ENCODE data around the gene STXBP1. TPM values are rescaled to one million over a fixed set of nuclear protein-coding genes. Genes with fewer than 3 reads are reported as not detected.
"Not testable (repeated sequence)": the region's sequence is repeated elsewhere in the genome, so short reads cannot be mapped to it uniquely, and the experiment has no call there.

Gene STXBP1
- total RNA-seq, 2 experiments from 2014 or later = 1.9 to 3.4 TPM

DNA sequence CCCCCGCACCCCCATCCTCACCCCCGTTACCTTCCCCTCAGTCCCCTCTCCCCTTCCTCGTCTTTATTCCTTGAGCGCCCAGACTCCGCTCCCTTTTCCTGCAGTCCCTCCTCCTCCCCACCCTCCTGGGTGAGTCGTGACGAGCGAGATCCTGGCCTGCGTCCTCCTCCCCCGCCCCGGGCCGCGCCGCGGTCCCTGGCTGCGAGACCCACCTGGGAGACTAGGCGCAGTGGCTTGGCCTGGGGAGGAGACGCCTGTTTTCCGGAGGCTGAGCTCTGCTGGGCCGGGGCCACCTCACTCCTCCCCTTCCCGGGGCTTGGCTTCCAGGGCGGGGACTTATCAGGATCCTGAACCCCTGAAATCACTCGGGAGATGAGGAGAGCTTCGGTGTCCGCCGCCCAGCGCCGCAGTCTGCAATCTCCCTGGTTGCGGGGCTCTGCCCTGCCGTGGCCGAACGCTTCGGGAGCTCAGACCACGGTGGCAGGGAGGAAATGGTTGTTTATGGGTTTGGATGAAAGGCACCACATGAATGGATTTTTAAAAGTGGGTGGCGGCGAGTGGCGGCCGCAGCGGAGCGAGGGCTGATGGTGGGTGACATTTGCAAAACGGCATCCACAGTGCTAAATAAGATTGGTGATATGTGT is 984 bp downstream of the STXBP1 start:
- Histone ChIP-seq H3K27ac (ENCODE audit: low read depth in 1 of 2, low read length in 2 of 2) (no peak overlapping the region), H3K9me3 (ENCODE audit: control insufficient read depth in 1 of 2, insufficient read depth in 1 of 2, low read length in 2 of 2) (no peaks in the 10 kb centered on the region), H3K27me3 (ENCODE audit: control insufficient read depth in 1 of 2, insufficient read depth in 2 of 2, low read length in 2 of 2) (peaks cover 0 to 8% of the 10 kb centered on the region in 2 experiments), H3K4me3 (ENCODE audit: low read length) (peak overlapping the region; percentile 57), H3K4me1 (ENCODE audit: insufficient read depth, low read length) (peaks cover 29% of the 10 kb centered on the region), H3K36me3 (ENCODE audit: insufficient read depth, low read length) (no peaks in the 10 kb centered on the region)
- H3K36me3 Mint-ChIP-seq (ENCODE audit: low read depth) = peaks cover 6% of the 10 kb centered on the region
- ChIA-PET CTCF (no interaction called here), POLR2A (no interaction called here)
- intact Hi-C loops (cut with DNase I, micrococcal nuclease) = loop anchor here (5.0 to 10.0 kb wide), 4 partner anchors 102 to 304 kb away; partner anchors contain the start of genes PTRH1 (in 2 of the 2), TTC16 (in 2 of the 2) and ST6GALNAC4 (in 1 of the 2)
- no peak for TF ChIP-seq CTCF (IDR thresholded peaks at IDR 0.05)
- DNase-seq (peak; percentile 6 to 59 (median 20)), ATAC-seq (ENCODE audit: poor library complexity) (peak; percentile 13)
- no peaks in the 10 kb centered on the region for H3K9me3 Mint-ChIP-seq
- H3K27me3 Mint-ChIP-seq = peaks cover 41% of the 10 kb centered on the region
- peaks cover 26% of the 10 kb centered on the region for H3K4me1 Mint-ChIP-seq (ENCODE audit: low read depth)
- H3K27ac Mint-ChIP-seq = no peak overlapping the region
- peak overlapping the region; percentile 86 for H3K4me3 Mint-ChIP-seq

DNA sequence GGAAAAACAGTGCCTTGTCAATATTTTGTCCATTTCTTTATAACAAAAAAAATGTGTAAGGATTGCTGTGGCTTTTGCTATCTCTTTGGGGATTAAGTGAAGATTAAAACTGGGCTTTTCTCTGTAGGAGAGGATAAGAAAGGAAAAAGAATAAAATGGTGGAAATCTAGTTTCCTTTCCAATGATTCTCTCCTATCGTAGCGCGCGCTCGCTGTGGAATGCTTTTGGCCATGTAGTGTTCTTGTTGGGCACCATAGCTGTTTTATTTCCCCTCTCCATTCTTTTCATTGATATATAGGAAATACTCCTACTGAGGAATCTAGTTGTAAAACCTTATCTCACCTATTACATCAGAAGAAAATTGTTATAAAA is 1.5 kb downstream of the STXBP1 start:
- H3K36me3 Mint-ChIP-seq (ENCODE audit: low read depth) = peaks cover 6% of the 10 kb centered on the region
- DNase-seq (no peak), ATAC-seq (ENCODE audit: poor library complexity) (no peak)
- H3K4me1 ChIP-seq (ENCODE audit: insufficient read depth, low read length) = peaks cover 24% of the 10 kb centered on the region
- intact Hi-C loops (cut with DNase I, micrococcal nuclease) = loop anchor here (5.0 to 10.0 kb wide), 4 partner anchors 101 to 304 kb away; partner anchors contain the start of genes PTRH1 (in 2 of the 2), TTC16 (in 2 of the 2) and ST6GALNAC4 (in 1 of the 2)
- peaks cover 0 to 8% of the 10 kb centered on the region in 2 experiments for H3K27me3 ChIP-seq (ENCODE audit: control insufficient read depth in 1 of 2, insufficient read depth in 2 of 2, low read length in 2 of 2)
- H3K4me3 ChIP-seq (ENCODE audit: low read length) = peak overlapping the region; percentile 57
- CTCF ChIA-PET = no interaction called here
- no peaks in the 10 kb centered on the region for H3K9me3 ChIP-seq (ENCODE audit: control insufficient read depth in 1 of 2, insufficient read depth in 1 of 2, low read length in 2 of 2)
- no peaks in the 10 kb centered on the region for H3K36me3 ChIP-seq (ENCODE audit: insufficient read depth, low read length)
- TF ChIP-seq CTCF (IDR thresholded peaks at IDR 0.05) = no peak
- H3K9me3 Mint-ChIP-seq = no peaks in the 10 kb centered on the region
- H3K27ac ChIP-seq (ENCODE audit: low read depth in 1 of 2, low read length in 2 of 2) = no peak overlapping the region
- POLR2A ChIA-PET = no interaction called here
- H3K4me1 Mint-ChIP-seq (ENCODE audit: low read depth) = peaks cover 21% of the 10 kb centered on the region
- H3K4me3 Mint-ChIP-seq = peak overlapping the region; percentile 86
- H3K27ac Mint-ChIP-seq = no peak overlapping the region
- peaks cover 38% of the 10 kb centered on the region for H3K27me3 Mint-ChIP-seq

GRCh38 chr9:127614961-127615360 is 2.9 kb downstream of the STXBP1 start:
- ATAC-seq (ENCODE audit: poor library complexity) = no peak
- H3K27ac Mint-ChIP-seq = no peak overlapping the region
- peaks cover 17% of the 10 kb centered on the region for H3K4me1 Mint-ChIP-seq (ENCODE audit: low read depth)
- H3K4me1 ChIP-seq (ENCODE audit: insufficient read depth, low read length) = peaks cover 20% of the 10 kb centered on the region
- no peak overlapping the region for H3K27ac ChIP-seq (ENCODE audit: low read depth in 1 of 2, low read length in 2 of 2)
- H3K36me3 Mint-ChIP-seq (ENCODE audit: low read depth) = peaks cover 6% of the 10 kb centered on the region
- peaks cover 0 to 2% of the 10 kb centered on the region in 2 experiments for H3K27me3 ChIP-seq (ENCODE audit: control insufficient read depth in 1 of 2, insufficient read depth in 2 of 2, low read length in 2 of 2)
- H3K27me3 Mint-ChIP-seq = peaks cover 27% of the 10 kb centered on the region
- H3K36me3 ChIP-seq (ENCODE audit: insufficient read depth, low read length) = no peaks in the 10 kb centered on the region
- no peak overlapping the region for H3K4me3 Mint-ChIP-seq
- no peak for TF ChIP-seq CTCF (IDR thresholded peaks at IDR 0.05)
- H3K9me3 Mint-ChIP-seq = no peaks in the 10 kb centered on the region
- no peaks in the 10 kb centered on the region for H3K9me3 ChIP-seq (ENCODE audit: control insufficient read depth in 1 of 2, insufficient read depth in 1 of 2, low read length in 2 of 2)
- POLR2A ChIA-PET = interaction anchor here (0.6 kb wide), 1 partner anchor 95 kb away, joined by 3 read pairs; no protein-coding TSS in a partner anchor
- intact Hi-C loops (cut with DNase I, micrococcal nuclease) = loop anchor here (5.0 to 10.0 kb wide), 4 partner anchors 100 to 302 kb away; partner anchors contain the start of genes PTRH1 (in 2 of the 2), TTC16 (in 2 of the 2) and ST6GALNAC4 (in 1 of the 2)
- DNase-seq = no peak
- CTCF ChIA-PET = no interaction called here
- H3K4me3 ChIP-seq (ENCODE audit: low read length) = no peak overlapping the region

DNA sequence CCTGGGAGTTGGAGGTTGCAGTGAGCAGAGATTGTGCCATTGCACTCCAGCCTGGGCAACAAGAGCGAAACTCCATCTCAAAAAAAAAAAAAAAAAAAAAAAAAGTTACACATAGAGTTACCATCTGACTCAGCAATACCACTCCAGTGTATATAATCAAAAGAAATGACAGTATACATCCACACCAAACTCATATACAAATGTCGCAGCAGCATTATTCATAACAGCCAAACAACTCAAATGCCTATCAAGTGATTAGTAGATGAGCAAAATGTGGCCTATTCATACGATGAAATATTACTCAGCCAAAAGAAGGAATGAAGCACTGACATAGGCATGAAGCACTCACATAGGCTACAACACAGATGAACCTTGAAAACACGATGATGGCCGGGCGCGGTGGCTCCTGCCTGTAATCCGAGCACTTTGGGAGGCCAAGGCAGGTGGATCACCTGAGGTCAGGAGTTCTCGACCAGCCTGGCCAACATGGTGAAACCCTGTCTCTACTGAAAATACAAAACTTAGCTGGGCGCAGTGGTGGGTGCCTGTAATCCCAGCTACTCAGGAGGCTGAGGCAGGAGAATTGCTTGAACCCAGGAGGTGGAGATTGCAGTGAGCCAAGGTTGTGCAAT is 9.4 kb downstream of the STXBP1 start:
- H3K27me3 Mint-ChIP-seq; H3K4me1 ChIP-seq (ENCODE audit: insufficient read depth, low read length); H3K27ac Mint-ChIP-seq; H3K4me1 Mint-ChIP-seq (ENCODE audit: low read depth); H3K27me3 ChIP-seq (ENCODE audit: control insufficient read depth in 1 of 2, insufficient read depth in 2 of 2, low read length in 2 of 2); H3K36me3 ChIP-seq (ENCODE audit: insufficient read depth, low read length); H3K4me3 ChIP-seq (ENCODE audit: low read length); ATAC-seq (ENCODE audit: poor library complexity); H3K36me3 Mint-ChIP-seq (ENCODE audit: low read depth); H3K9me3 ChIP-seq (ENCODE audit: control insufficient read depth in 1 of 2, insufficient read depth in 1 of 2, low read length in 2 of 2); CTCF ChIA-PET; H3K27ac ChIP-seq (ENCODE audit: low read depth in 1 of 2, low read length in 2 of 2); H3K9me3 Mint-ChIP-seq; H3K4me3 Mint-ChIP-seq; POLR2A ChIA-PET; DNase-seq: not testable (repeated sequence)
- intact Hi-C loops (cut with DNase I, micrococcal nuclease) = loop anchor here in 1 of 2 experiments (5.0 kb wide), 1 partner anchor 86 kb away; the partner anchor contains the start of gene CFAP157

Data from CD4-positive, alpha-beta T cell (primary cell).